Measurements from ENCODE around the gene OMA1. TPM values are rescaled to one million over a fixed set of nuclear protein-coding genes. Genes with fewer than 3 reads are reported as not detected.

The OMA1 gene
- polyA plus RNA-seq, 3 donors = 11.2 to 24.5 (median 15.3) TPM

- peaks cover 0 to 3% (median 3%) of the 10 kb centered on the region in 3 donors for H3K27me3 Mint-ChIP-seq (ENCODE audit: low read depth in 3 of 3)
- H3K9me3 Mint-ChIP-seq = no peaks in the 10 kb centered on the region
- Histone ChIP-seq H3K9ac (ENCODE audit: insufficient read depth, low read length, poor library complexity, severe bottlenecking) (no peak overlapping the region), H3K4me2 (replicated peaks; ENCODE audit: extremely low read depth, low read length, poor library complexity, severe bottlenecking) (no peak overlapping the region), H3K79me2 (ENCODE audit: insufficient read depth, low read length) (no peaks in the 10 kb centered on the region), H3K27me3 (ENCODE audit: control insufficient read depth in 2 of 2, insufficient read depth in 2 of 2, low read length in 2 of 2) (no peaks in the 10 kb centered on the region), H3K9me3 (replicated peaks in 1 of 2; ENCODE audit: control insufficient read depth in 1 of 2, insufficient read depth in 1 of 2, low read length in 2 of 2) (no peaks in the 10 kb centered on the region), H3K4me3 (replicated peaks in 1 of 3; ENCODE audit: low read depth in 2 of 3, low read length in 3 of 3) (no peak overlapping the region), H3K27ac (ENCODE audit: low read depth in 1 of 2, low read length in 2 of 2) (no peak overlapping the region), H4K20me1 (ENCODE audit: insufficient read depth, low read length) (no peaks in the 10 kb centered on the region), H3K4me1 (ENCODE audit: control insufficient read depth in 1 of 2, insufficient read depth in 2 of 2, low read length in 2 of 2) (no peaks in the 10 kb centered on the region), H3K36me3 (replicated peaks in 1 of 2; ENCODE audit: control insufficient read depth in 1 of 2, insufficient read depth in 2 of 2, low read length in 2 of 2) (no peaks in the 10 kb centered on the region), H2AFZ (ENCODE audit: insufficient read depth, low read depth, low read length, poor library complexity, severe bottlenecking) (no peak overlapping the region)
- intact Hi-C loops (cut with micrococcal nuclease) = no loop called here
- H3K27ac Mint-ChIP-seq = no peak overlapping the region
- WGBS (ENCODE audit: insufficient coverage) = 91% methylated on average over 6 of the region's 6 CpGs
- TF ChIP-seq CTCF (IDR thresholded peaks at IDR 0.05) = no peak
- no peaks in the 10 kb centered on the region for H3K4me1 Mint-ChIP-seq
- no peak overlapping the region for H3K4me3 Mint-ChIP-seq
- peaks cover 4% of the 10 kb centered on the region in 2 donors for H3K36me3 Mint-ChIP-seq
- no peak for DNase-seq
Measured at GRCh38 chr1:58465176-58465575, 81.3 kb downstream of the OMA1 start.

- H3K27me3 Mint-ChIP-seq (ENCODE audit: low read depth in 3 of 3) = peaks cover 0 to 4% (median 0%) of the 10 kb centered on the region in 3 donors
- no peak overlapping the region for H3K27ac Mint-ChIP-seq
- Histone ChIP-seq H3K79me2 (ENCODE audit: insufficient read depth, low read length) (no peaks in the 10 kb centered on the region), H3K4me2 (replicated peaks; ENCODE audit: extremely low read depth, low read length, poor library complexity, severe bottlenecking) (no peak overlapping the region), H2AFZ (ENCODE audit: insufficient read depth, low read depth, low read length, poor library complexity, severe bottlenecking) (no peak overlapping the region), H3K27ac (ENCODE audit: low read depth in 1 of 2, low read length in 2 of 2) (no peak overlapping the region), H3K4me3 (replicated peaks in 1 of 3; ENCODE audit: low read depth in 2 of 3, low read length in 3 of 3) (no peak overlapping the region), H3K27me3 (ENCODE audit: control insufficient read depth in 2 of 2, insufficient read depth in 2 of 2, low read length in 2 of 2) (no peaks in the 10 kb centered on the region), H3K9me3 (replicated peaks in 1 of 2; ENCODE audit: control insufficient read depth in 1 of 2, insufficient read depth in 1 of 2, low read length in 2 of 2) (peaks cover 0 to 3% of the 10 kb centered on the region in 2 donors), H4K20me1 (ENCODE audit: insufficient read depth, low read length) (no peaks in the 10 kb centered on the region), H3K4me1 (ENCODE audit: control insufficient read depth in 1 of 2, insufficient read depth in 2 of 2, low read length in 2 of 2) (no peaks in the 10 kb centered on the region), H3K36me3 (replicated peaks in 1 of 2; ENCODE audit: control insufficient read depth in 1 of 2, insufficient read depth in 2 of 2, low read length in 2 of 2) (no peaks in the 10 kb centered on the region), H3K9ac (ENCODE audit: insufficient read depth, low read length, poor library complexity, severe bottlenecking) (no peak overlapping the region)
- no peak for DNase-seq
- WGBS (ENCODE audit: insufficient coverage) = 80% methylated on average over 1 of the region's 2 CpGs
- H3K36me3 Mint-ChIP-seq = no peaks in the 10 kb centered on the region
- H3K4me1 Mint-ChIP-seq = no peaks in the 10 kb centered on the region
- peaks cover 0 to 5% (median 2%) of the 10 kb centered on the region in 7 donors for H3K9me3 Mint-ChIP-seq
- no peak overlapping the region for H3K4me3 Mint-ChIP-seq
- TF ChIP-seq CTCF (IDR thresholded peaks at IDR 0.05) = no peak
- intact Hi-C loops (cut with micrococcal nuclease) = no loop called here
Measured at GRCh38 chr1:58460469-58460868, 86.1 kb downstream of the OMA1 start.
